ENCODE results near the gene TBCA.

TBCA gene

DNA sequence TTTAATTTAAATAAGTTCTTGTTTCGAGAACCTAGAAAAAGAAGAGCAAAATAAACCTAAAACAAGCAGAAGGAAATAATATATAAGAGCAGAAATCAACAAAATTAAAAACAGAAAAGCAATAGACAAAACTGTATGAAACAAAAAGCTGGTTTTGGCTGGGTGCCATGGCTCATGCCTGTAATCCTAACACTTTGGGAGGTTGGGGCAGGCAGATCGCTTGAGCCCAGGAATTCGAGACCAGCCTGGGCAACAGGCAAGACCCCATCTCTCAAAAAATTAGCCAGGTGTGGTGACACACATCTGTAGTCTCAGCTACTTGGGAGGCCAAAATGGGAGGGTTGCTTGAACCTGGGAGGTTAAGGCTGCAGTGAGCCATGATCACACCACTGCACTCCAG, 78.4 kb downstream of the TBCA start:
- DNase-seq (ENCODE audit: low read depth): no peak
- no peak overlapping the region for H3K4me3 ChIP-seq (ENCODE audit: low read length)
- TF ChIP-seq, protein P1, sequence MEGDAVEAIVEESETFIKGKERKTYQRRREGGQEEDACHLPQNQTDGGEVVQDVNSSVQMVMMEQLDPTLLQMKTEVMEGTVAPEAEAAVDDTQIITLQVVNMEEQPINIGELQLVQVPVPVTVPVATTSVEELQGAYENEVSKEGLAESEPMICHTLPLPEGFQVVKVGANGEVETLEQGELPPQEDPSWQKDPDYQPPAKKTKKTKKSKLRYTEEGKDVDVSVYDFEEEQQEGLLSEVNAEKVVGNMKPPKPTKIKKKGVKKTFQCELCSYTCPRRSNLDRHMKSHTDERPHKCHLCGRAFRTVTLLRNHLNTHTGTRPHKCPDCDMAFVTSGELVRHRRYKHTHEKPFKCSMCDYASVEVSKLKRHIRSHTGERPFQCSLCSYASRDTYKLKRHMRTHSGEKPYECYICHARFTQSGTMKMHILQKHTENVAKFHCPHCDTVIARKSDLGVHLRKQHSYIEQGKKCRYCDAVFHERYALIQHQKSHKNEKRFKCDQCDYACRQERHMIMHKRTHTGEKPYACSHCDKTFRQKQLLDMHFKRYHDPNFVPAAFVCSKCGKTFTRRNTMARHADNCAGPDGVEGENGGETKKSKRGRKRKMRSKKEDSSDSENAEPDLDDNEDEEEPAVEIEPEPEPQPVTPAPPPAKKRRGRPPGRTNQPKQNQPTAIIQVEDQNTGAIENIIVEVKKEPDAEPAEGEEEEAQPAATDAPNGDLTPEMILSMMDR (IDR thresholded peaks at IDR 0.05; ENCODE audit: insufficient read depth, low read depth, low read length, missing control alignments): no peak

DNA sequence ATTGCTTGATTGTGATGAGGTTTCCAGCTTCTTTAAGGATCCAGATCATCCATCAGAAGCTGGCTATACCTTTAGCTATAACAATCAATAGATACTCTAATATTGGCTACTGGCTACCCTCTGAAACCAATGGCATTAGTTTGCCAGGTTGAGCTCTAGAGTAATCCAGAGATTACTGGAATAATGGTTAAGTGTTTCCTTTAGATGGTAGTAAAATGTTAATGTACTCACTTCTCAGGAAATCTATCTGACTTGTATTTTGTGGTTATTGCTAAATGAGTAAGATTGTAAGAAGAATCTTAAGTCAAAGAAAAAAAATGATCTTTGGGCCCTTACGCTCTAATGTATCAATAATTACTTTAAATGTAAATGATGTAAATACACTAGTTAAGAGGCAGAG, 80.0 kb downstream of the TBCA start:
- TF ChIP-seq, protein P1 (IDR thresholded peaks at IDR 0.05; ENCODE audit: insufficient read depth, low read depth, low read length, missing control alignments): no peak

DNA sequence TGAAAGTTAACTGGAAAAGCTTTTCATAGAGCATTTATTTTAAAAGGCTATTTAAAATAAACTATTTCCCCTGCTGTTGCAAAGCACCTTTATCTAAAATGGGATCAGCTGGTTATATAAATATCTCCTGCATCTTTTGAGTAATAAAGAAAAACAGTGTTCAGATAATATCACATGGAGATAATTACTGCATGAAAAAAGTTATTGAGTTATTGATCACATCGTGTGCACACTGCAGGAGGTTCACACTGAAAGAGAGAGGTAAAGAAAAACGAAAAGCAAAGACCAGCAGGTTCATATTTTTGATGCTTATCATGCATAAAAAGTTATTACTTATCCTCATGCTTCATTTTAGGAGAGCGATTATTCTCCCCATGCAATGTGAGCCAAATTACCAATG, 82.2 kb downstream of the TBCA start:
- H3K4me3 ChIP-seq (ENCODE audit: low read length): no peak overlapping the region
- DNase-seq (ENCODE audit: low read depth): no peak
- TF ChIP-seq, protein P1 (IDR thresholded peaks at IDR 0.05; ENCODE audit: insufficient read depth, low read depth, low read length, missing control alignments): no peak

More for the DNA sequence above, 80.0 kb downstream of the TBCA start:
- no peak overlapping the region for H3K4me3 ChIP-seq (ENCODE audit: low read length)
- no peak for DNase-seq (ENCODE audit: low read depth)

DNA sequence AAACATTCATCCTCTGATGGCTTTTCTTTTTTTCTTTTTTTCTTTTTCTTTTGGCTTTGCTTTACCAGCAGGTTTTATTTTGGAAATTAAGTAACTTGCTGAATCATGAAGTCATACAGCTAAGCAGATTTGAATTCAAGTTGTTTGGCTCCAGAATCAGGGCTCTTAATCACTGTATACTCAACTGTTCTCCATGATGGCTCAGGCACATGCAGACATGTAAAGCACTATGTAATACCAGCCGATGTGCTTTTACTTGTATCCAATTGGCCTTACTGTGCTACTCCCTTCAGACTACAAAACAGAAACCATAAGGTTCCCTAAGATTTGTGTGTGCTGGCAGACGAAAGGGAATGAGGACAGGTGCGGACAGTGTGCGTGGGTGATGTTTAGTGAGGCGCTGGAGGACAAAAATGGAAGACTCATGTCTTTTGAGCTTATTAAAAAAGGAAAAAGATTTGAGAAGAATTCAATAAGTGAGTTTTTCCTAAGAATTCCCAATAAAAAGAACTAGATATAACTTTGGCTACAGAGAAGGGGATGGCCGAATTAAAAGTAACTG, 92.9 kb downstream of the TBCA start:
- peak; percentile 21 for DNase-seq (ENCODE audit: low read depth)
- H3K4me3 ChIP-seq (ENCODE audit: low read length): no peak overlapping the region
- TF ChIP-seq, protein P1 (IDR thresholded peaks at IDR 0.05; ENCODE audit: insufficient read depth, low read depth, low read length, missing control alignments): no peak

DNA sequence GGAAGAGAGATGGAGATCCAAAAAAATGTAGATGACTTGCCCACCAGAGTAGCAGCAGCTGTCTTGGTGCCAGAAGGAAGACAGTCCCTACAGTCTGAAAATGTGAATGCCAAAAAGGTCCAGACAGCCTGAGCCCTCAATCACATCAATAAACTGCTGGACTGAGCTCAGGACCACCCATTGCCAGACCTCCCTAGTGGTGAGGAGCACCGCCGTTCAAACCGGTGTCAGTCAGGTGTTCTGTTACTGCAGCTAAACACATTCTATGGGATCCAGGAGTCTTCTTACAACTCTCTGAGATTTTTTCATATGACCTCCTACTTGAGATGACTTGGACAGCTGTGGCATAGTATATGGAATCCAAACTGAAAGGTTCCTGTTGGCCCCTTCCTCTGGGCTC, 105.6 kb downstream of the TBCA start:
- TF ChIP-seq, protein P1 (IDR thresholded peaks at IDR 0.05; ENCODE audit: insufficient read depth, low read depth, low read length, missing control alignments): no peak
- DNase-seq (ENCODE audit: low read depth): no peak
- H3K4me3 ChIP-seq (ENCODE audit: low read length): no peak overlapping the region

DNA sequence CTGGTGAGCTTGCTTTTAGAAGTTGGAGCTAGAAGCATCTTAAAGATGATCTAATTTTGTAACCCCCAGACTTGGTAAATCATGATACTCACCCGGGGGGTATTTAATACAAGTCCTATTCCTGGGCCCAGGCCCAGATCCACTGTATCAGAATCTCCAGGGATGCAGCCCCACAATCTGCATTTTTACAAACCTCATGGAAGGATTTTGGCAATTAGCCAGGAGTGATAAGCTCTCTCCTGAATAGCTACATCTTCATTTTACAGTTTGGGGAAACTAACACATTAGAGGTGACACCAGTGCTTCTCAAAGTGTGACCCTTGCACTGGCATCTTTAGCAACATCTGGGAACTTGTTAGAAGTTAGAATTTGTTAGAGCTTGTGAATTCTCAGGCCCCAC, 106.5 kb downstream of the TBCA start:
- no peak overlapping the region for H3K4me3 ChIP-seq (ENCODE audit: low read length)
- TF ChIP-seq, protein P1 (IDR thresholded peaks at IDR 0.05; ENCODE audit: insufficient read depth, low read depth, low read length, missing control alignments): no peak
- DNase-seq (ENCODE audit: low read depth): no peak

Measured in epithelial cell of esophagus (primary cell).